OCI-LY7 (cell line): ENCODE data around the gene MBOAT2. TPM values are rescaled to one million over a fixed set of nuclear protein-coding genes. Genes with fewer than 3 reads are reported as not detected.

Source experiments
- BruUV-seq: library from RNA; stranded (reverse); fragments of 400-500 nt; replicated peaks from 2 replicates; lab custom pipeline; 2021; lab: Mats Ljungman, UMichigan
- CTCF ChIA-PET: fragments of 300-600 bp; sonication (Branson Sonifier 250); formaldehyde crosslinking; loops from one replicate; lab custom pipeline; 2022; ENCODE audit warnings: antibody characterized with exemption; ENCODE audit not compliant: unreplicated experiment; lab: Charles Lee
- POLR2A ChIA-PET: fragments of 300-600 bp; sonication (Branson Sonifier 250); formaldehyde crosslinking; loops from one replicate; lab custom pipeline; 2022; ENCODE audit warnings: antibody characterized with exemption; lab: Charles Lee
- DNase-seq: peaks from one replicate; pipeline ENCODE4 v3.0.0-alpha.2; 2015; ENCODE audit warnings: low spot score
- H2AFZ ChIP-seq: fragments of 200-600 bp; sonication (generic), shearing (Covaris generic); 2 replicates; pipeline ENCODE4 v1.6.1; 2014; ENCODE audit warnings: mild to moderate bottlenecking, antibody characterized with exemption, low read length, moderate library complexity
- H3K27ac ChIP-seq: fragments of 200-600 bp; sonication (generic); 2 replicates; pipeline ENCODE4 v1.5.1; 2014; ENCODE audit warnings: mixed run types, low read depth, mild to moderate bottlenecking, moderate library complexity, low read length, inconsistent platforms; ENCODE audit not compliant: poor library complexity, severe bottlenecking
- H3K36me3 ChIP-seq: fragments of 200-600 bp; sonication (generic); 2 replicates; pipeline ENCODE4 v1.6.1; 2014; ENCODE audit warnings: mild to moderate bottlenecking, antibody characterized with exemption, low read length, moderate library complexity, mixed read lengths; ENCODE audit not compliant: insufficient read depth
- H3K4me1 ChIP-seq: fragments of 200-600 bp; sonication (generic); 2 replicates; pipeline ENCODE4 v1.5.1; 2014; ENCODE audit warnings: mild to moderate bottlenecking, low read length; ENCODE audit not compliant: insufficient read depth, poor library complexity, severe bottlenecking
- H3K4me2 ChIP-seq: fragments of 200-600 bp; sonication (generic); 2 replicates; pipeline ENCODE4 v1.6.1; 2014; ENCODE audit warnings: mild to moderate bottlenecking, low read length
- H3K4me3 ChIP-seq: fragments of 200-600 bp; sonication (generic); 2 replicates; pipeline ENCODE4 v1.5.1; 2014; ENCODE audit warnings: mild to moderate bottlenecking, low read depth, low read length; ENCODE audit not compliant: poor library complexity, severe bottlenecking
- H3K79me2 ChIP-seq: fragments of 200-600 bp; sonication (generic); 2 replicates; pipeline ENCODE4 v1.6.1; 2016; ENCODE audit warnings: low read depth, mild to moderate bottlenecking, low read length, moderate library complexity, mixed read lengths; ENCODE audit not compliant: insufficient read depth
- H3K9me2 ChIP-seq: fragments of 200-600 bp; sonication (generic); 2 replicates; pipeline ENCODE4 v1.6.1; 2016; ENCODE audit warnings: mild to moderate bottlenecking, low read length, mixed read lengths; ENCODE audit not compliant: insufficient read depth
- H3K9me3 ChIP-seq: fragments of 200-600 bp; sonication (generic); 2 replicates; pipeline ENCODE4 v1.6.1; 2014; ENCODE audit warnings: mild to moderate bottlenecking, mixed run types, low read length, mixed read lengths
- H4K20me1 ChIP-seq: fragments of 200-600 bp; sonication (generic); 2 replicates; pipeline ENCODE4 v1.6.1; 2014; ENCODE audit warnings: mild to moderate bottlenecking, antibody characterized with exemption, low read length, moderate library complexity, mixed read lengths; ENCODE audit not compliant: insufficient read depth
- EZH2phosphoT487 ChIP-seq: fragments of 200-600 bp; sonication (generic); IDR thresholded peaks from 2 replicates; pipeline ENCODE4 v1.6.1; 2018; ENCODE audit warnings: low read depth, borderline replicate concordance, mild to moderate bottlenecking, mixed run types, antibody characterized with exemption, low read length, moderate library complexity, mixed read lengths
- intact Hi-C: fragments of 100-400 bp; cut with micrococcal nuclease; formaldehyde crosslinking; loops from one replicate; pipeline ENCODE4 v1.10.0; 2022; ENCODE audit not compliant: unreplicated experiment
- total RNA-seq, 2 experiments: library from RNA; depleted of rRNA in 1 of 2; stranded (reverse); fragments of >200 nt in 1 of 2; shearing (Covaris generic) in 1 of 2; gene quantifications; 2 replicates each; pipeline ENCODE4 v1.2.3, GENCODE V29; 2014 to 2022
- TF ChIP-seq, protein P1 (sequence below): fragments of 200-600 bp; sonication (generic); conservative IDR thresholded peaks from 2 replicates; pipeline ENCODE4 v1.5.1; 2014; ENCODE audit warnings: mild to moderate bottlenecking, antibody characterized with exemption, low read length, moderate library complexity, mixed read lengths

The MBOAT2 gene
- total RNA-seq, 2 experiments from 2014 or later, result 0.28 to 0.93 TPM

DNA sequence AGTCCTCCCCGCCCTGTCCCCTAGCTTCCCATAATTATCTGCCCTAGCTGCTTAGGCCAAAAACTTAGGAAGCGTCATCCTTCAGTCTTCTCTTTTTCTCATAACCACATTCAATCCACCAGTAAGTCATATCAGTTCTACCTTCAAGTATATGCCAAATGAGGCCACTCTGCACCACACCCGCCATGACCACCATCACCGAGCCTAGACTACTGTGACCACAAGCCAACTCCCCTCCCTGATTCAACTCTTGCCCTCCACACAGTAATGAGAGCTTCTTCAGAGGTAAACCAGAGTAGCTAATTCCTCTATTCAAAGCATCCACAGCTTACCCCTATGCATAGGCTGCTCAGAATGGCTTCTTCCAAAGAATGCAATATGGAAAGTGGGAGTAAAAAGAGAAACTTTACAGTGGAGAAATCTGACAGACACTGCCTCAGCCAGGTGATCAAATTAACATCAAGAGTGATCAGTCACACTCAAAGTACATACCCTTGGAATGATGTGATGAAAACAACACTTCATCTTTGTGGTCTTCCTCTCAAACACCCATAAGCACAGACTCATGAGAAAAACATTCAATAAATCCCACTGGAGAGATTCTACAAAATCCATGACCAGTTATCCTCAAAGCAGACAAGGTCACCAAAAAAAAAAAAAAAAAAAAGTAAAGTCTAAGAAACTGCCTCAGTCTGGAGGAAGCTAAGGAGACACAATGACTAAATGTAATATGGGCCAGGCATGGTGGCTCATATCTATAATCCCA lies 17.7 kb downstream of the MBOAT2 start:
- no TSS peak for BruUV-seq
- intact Hi-C loops, result loop anchor here (5.0 kb wide), 1 partner anchor 113 kb away; no protein-coding TSS in a partner anchor

DNA sequence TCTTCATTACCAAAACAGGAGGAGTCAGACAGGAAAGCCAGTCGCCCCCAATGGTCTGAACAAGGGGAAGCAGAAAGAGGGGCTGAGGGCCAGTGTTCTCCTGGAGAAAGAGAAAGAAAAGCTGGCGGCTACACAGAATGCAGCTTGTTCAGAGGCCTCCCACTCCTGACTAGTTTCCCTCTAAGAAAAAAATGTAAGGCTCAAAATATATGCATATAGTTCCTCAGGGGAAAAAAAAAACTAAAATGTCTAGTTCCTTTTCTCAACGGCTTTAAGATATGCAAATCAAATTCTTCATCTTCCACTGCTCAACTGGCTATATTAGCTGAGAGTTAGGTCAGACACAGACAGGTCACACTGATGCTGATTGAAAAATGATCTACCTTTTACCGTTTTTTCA lies 18.6 kb downstream of the MBOAT2 start:
- no TSS peak for BruUV-seq
- no peaks in the 10 kb centered on the region for H3K9me3 ChIP-seq
- no peaks in the 10 kb centered on the region for H3K36me3 ChIP-seq
- no peak overlapping the region for H2AFZ ChIP-seq
- H3K4me1 ChIP-seq, result no peaks in the 10 kb centered on the region
- H3K4me3 ChIP-seq, result no peak overlapping the region
- H3K4me2 ChIP-seq, result no peak overlapping the region
- intact Hi-C loops, result loop anchor here (5.0 kb wide), 1 partner anchor 113 kb away; no protein-coding TSS in a partner anchor
- H3K9me2 ChIP-seq, result no peaks in the 10 kb centered on the region
- TF ChIP-seq, protein P1, sequence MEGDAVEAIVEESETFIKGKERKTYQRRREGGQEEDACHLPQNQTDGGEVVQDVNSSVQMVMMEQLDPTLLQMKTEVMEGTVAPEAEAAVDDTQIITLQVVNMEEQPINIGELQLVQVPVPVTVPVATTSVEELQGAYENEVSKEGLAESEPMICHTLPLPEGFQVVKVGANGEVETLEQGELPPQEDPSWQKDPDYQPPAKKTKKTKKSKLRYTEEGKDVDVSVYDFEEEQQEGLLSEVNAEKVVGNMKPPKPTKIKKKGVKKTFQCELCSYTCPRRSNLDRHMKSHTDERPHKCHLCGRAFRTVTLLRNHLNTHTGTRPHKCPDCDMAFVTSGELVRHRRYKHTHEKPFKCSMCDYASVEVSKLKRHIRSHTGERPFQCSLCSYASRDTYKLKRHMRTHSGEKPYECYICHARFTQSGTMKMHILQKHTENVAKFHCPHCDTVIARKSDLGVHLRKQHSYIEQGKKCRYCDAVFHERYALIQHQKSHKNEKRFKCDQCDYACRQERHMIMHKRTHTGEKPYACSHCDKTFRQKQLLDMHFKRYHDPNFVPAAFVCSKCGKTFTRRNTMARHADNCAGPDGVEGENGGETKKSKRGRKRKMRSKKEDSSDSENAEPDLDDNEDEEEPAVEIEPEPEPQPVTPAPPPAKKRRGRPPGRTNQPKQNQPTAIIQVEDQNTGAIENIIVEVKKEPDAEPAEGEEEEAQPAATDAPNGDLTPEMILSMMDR, result no peak
- no peaks in the 10 kb centered on the region for H4K20me1 ChIP-seq
- no peak overlapping the region for H3K27ac ChIP-seq
- no peaks in the 10 kb centered on the region for H3K79me2 ChIP-seq
- no peak for DNase-seq
- POLR2A ChIA-PET, result interaction anchor here (0.7 to 0.8 kb wide), 2 partner anchors 26 to 900 kb away, joined by 3 to 4 read pairs; no protein-coding TSS in a partner anchor
- CTCF ChIA-PET, result no interaction called here

More for the DNA sequence above, 17.7 kb downstream of the MBOAT2 start:
- CTCF ChIA-PET, result interaction anchor here (0.6 kb wide), 1 partner anchor 132 kb away, joined by 3 read pairs; no protein-coding TSS in a partner anchor
- H3K4me1 ChIP-seq, result no peaks in the 10 kb centered on the region
- H3K9me3 ChIP-seq, result no peaks in the 10 kb centered on the region
- H2AFZ ChIP-seq, result no peak overlapping the region
- H3K36me3 ChIP-seq, result no peaks in the 10 kb centered on the region
- H3K4me2 ChIP-seq, result no peak overlapping the region
- H4K20me1 ChIP-seq, result no peaks in the 10 kb centered on the region
- H3K4me3 ChIP-seq, result no peak overlapping the region
- POLR2A ChIA-PET, result interaction anchor here (0.6 to 0.7 kb wide), 4 partner anchors 18 to 1812 kb away, joined by 3 to 4 read pairs (median 4); no protein-coding TSS in a partner anchor
- no peaks in the 10 kb centered on the region for H3K79me2 ChIP-seq
- DNase-seq, result no peak
- no peaks in the 10 kb centered on the region for H3K9me2 ChIP-seq
- TF ChIP-seq, protein P1, result no peak
- no peak for TF ChIP-seq EZH2phosphoT487
- H3K27ac ChIP-seq, result no peak overlapping the region

DNA sequence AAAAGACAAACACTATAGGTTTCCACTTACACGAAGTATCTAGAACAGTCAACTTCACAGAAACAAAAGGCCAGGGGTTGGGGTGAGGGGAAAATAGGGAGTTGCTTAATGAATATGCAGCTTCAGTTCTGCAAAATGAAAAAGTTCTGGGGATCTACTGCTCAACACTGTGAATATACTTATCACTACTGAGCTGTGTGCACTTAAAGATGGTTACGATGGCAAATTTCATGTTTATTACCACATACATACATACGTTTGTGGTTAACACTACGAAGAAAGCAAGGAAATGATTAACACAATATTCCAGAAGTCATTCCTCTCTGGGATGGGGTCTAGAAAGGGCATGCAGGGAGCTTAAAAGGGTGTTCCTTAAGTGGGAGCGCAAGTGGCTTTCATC lies 19.3 kb downstream of the MBOAT2 start:
- intact Hi-C loops, result no loop called here
- Histone ChIP-seq H3K36me3 (no peaks in the 10 kb centered on the region), H3K79me2 (no peaks in the 10 kb centered on the region), H4K20me1 (no peaks in the 10 kb centered on the region), H3K27ac (no peak overlapping the region), H3K9me3 (no peaks in the 10 kb centered on the region), H3K9me2 (no peaks in the 10 kb centered on the region), H2AFZ (no peak overlapping the region; the same call in 1 of the 2 replicates), H3K4me2 (no peak overlapping the region), H3K4me3 (no peak overlapping the region), H3K4me1 (no peaks in the 10 kb centered on the region)
- DNase-seq, result no peak
- TF ChIP-seq, protein P1, result no peak
- no peak for TF ChIP-seq EZH2phosphoT487
- POLR2A ChIA-PET, result interaction anchor here (0.6 to 0.8 kb wide), 2 partner anchors 901 to 1817 kb away, joined by 3 read pairs; no protein-coding TSS in a partner anchor
- no TSS peak for BruUV-seq
- CTCF ChIA-PET, result no interaction called here
